ENCODE data around the gene TUBA3C. TPM values are rescaled to one million over a fixed set of nuclear protein-coding genes. Genes with fewer than 3 reads are reported as not detected.
A peak's percentile ranks its signal among the peaks of the same experiment; 100 is the strongest.
"Not testable (repeated sequence)": the region's sequence is repeated elsewhere in the genome, so short reads cannot be mapped to it uniquely, and the experiment has no call there.

TUBA3C gene
- total RNA-seq, 1 donor from 2014 or later, result not detected

DNA sequence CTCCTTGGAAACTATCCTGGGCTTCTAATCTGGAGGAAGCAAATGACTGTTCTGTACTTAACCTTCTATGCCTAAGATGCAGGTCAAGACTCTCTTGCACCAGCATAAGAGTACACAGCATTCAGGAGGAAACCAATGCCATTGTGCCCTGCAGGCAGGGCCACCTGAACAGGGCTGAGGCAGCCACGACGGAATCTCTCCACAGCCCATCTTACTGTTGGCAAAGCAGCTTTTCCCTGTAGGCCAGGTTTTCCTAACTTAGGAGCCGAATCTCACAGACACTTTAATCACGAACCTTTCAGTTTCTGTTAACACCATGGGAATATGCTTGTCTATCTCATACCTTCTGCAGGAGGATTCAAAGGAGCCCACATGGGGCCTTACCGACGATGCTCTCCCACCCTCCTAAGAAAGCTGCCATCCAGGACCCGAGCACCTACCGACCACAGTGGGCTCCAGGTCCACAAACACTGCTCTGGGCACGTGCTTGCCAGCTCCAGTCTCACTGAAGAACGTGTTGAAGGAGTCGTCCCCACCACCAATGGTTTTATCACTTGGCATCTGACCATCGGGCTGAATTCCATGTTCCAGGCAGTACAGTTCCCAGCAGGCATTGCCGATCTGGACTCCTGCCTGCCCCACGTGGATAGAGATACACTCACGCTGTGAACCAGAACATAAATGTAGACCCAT is 2.6 kb downstream of the TUBA3C start:
- Mint-ChIP-seq H3K4me3 (no peak overlapping the region), H3K9me3 (peaks cover 38% of the 10 kb centered on the region), H3K27ac (no peak overlapping the region), H3K27me3 (ENCODE audit: low read depth) (no peaks in the 10 kb centered on the region), H3K36me3 (peaks cover 6% of the 10 kb centered on the region), H3K4me1 (no peaks in the 10 kb centered on the region)
- peak in 1 of 2 experiments; percentile 10 for DNase-seq (ENCODE audit: low spot score in 2 of 2, unreplicated experiment in 2 of 2)
- TF ChIP-seq, protein P1, sequence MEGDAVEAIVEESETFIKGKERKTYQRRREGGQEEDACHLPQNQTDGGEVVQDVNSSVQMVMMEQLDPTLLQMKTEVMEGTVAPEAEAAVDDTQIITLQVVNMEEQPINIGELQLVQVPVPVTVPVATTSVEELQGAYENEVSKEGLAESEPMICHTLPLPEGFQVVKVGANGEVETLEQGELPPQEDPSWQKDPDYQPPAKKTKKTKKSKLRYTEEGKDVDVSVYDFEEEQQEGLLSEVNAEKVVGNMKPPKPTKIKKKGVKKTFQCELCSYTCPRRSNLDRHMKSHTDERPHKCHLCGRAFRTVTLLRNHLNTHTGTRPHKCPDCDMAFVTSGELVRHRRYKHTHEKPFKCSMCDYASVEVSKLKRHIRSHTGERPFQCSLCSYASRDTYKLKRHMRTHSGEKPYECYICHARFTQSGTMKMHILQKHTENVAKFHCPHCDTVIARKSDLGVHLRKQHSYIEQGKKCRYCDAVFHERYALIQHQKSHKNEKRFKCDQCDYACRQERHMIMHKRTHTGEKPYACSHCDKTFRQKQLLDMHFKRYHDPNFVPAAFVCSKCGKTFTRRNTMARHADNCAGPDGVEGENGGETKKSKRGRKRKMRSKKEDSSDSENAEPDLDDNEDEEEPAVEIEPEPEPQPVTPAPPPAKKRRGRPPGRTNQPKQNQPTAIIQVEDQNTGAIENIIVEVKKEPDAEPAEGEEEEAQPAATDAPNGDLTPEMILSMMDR (IDR thresholded peaks at IDR 0.05; ENCODE audit: unreplicated experiment), result no peak

DNA sequence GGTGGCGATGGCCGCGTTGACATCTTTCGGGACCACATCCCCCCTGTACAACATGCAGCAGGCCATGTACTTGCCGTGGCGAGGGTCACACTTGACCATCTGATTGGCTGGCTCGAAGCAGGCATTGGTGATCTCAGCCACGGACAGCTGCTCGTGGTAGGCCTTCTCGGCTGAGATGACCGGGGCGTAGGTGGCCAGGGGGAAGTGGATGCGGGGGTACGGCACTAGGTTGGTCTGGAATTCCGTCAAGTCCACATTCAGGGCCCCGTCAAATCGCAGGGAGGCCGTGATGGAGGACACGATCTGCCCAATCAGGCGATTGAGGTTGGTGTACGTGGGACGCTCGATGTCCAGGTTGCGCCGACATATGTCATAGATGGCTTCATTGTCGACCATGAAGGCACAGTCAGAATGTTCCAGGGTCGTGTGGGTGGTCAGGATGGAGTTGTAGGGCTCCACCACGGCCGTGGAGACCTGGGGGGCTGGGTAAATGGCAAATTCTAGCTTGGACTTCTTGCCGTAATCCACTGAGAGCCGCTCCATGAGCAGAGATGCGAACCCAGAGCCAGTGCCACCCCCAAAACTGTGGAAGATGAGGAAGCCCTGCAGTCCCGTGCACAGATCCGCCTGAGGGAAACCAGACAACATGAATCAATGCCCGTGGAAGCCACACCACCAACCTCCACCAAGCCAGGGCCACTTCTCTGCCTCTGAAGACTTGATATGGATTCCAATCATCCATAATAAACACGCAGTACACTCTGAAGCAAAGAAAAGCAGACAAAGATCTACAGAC is 4.4 kb downstream of the TUBA3C start:
- not testable (repeated sequence) for H3K4me1 Mint-ChIP-seq; H3K27ac Mint-ChIP-seq; H3K4me3 Mint-ChIP-seq; H3K36me3 Mint-ChIP-seq; DNase-seq (ENCODE audit: low spot score in 2 of 2, unreplicated experiment in 2 of 2); H3K27me3 Mint-ChIP-seq (ENCODE audit: low read depth)
- H3K9me3 Mint-ChIP-seq, result peaks cover 44% of the 10 kb centered on the region

DNA sequence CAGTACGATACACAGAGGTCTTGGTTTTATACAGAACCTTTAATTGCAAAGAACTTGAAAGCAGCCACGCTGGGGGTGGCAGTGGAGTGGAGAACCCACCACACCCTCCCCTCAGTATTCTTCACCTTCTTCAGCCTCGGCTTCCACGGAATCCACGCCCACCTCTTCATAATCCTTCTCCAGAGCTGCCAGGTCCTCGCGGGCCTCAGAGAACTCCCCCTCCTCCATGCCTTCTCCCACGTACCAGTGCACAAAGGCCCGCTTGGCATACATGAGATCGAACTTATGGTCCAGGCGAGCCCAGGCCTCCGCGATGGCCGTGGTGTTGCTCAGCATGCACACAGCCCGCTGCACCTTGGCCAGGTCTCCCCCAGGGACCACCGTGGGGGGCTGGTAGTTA is 7.9 kb downstream of the TUBA3C start:
- Mint-ChIP-seq H3K4me1 (no peaks in the 10 kb centered on the region), H3K9me3 (peaks cover 46% of the 10 kb centered on the region), H3K4me3 (no peak overlapping the region), H3K27me3 (ENCODE audit: low read depth) (no peaks in the 10 kb centered on the region), H3K27ac (no peak overlapping the region), H3K36me3 (peaks cover 6% of the 10 kb centered on the region)
- TF ChIP-seq, protein P1 (IDR thresholded peaks at IDR 0.05; ENCODE audit: unreplicated experiment), result no peak
- no peak for DNase-seq (ENCODE audit: low spot score in 2 of 2, unreplicated experiment in 2 of 2)

DNA sequence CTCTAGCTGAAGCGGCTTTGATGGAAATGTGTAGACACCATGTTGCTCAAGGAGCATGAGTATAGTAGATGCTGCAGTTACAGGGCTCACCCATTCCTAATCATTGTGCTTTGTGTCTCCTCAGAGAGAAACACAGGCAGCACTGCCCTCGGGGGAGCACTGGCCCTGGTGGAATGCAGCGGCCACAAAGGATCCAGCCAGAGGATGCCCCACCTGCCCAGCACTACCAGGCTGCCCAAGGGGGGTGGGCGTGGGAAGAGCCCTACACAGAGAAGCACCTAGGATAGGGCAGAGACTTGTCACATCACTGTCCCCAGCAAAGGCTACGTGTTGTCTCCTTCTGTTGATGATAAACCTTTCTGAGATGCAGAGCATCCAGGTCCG is 9.0 kb downstream of the TUBA3C start:
- no peaks in the 10 kb centered on the region for H3K27me3 Mint-ChIP-seq (ENCODE audit: low read depth)
- TF ChIP-seq, protein P1 (IDR thresholded peaks at IDR 0.05; ENCODE audit: unreplicated experiment), result no peak
- peaks cover 39% of the 10 kb centered on the region for H3K9me3 Mint-ChIP-seq
- H3K27ac Mint-ChIP-seq, result no peak overlapping the region
- no peak for DNase-seq (ENCODE audit: low spot score in 2 of 2, unreplicated experiment in 2 of 2)
- H3K4me1 Mint-ChIP-seq, result no peaks in the 10 kb centered on the region
- peaks cover 3% of the 10 kb centered on the region for H3K36me3 Mint-ChIP-seq
- no peak overlapping the region for H3K4me3 Mint-ChIP-seq

DNA sequence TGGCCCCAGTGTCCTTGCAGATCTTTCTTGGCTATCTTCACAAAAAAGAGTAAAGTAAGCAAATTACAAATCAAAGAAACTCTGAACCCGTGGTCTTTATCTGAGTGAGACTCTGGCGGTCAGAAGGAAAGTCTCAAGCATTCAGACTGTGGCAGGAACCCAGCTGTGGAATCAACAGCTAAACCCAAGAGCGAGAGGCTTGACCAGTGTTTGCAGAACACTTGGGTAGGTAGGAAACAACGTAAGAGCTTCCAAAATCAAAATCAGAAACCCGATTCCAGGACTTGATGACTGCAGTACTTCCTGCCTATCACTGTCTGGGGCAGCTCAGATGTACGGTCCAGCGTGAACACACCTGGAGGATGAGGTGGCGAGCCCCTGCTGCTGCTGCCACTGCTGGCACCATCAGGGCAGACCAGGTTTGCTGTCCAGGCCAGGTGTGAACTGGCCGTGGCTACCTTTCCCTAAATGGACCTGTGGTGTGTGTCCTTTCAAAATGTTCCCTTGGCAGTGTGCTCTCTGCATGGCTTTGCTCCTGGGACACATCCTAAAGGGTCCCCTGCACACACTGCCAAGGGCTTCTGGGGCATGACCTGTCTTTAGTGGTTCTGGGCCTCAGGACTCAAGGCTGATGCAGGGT is 9.5 kb downstream of the TUBA3C start:
- no peak for DNase-seq (ENCODE audit: low spot score in 2 of 2, unreplicated experiment in 2 of 2)
- H3K27me3 Mint-ChIP-seq (ENCODE audit: low read depth), result no peaks in the 10 kb centered on the region

More for the DNA sequence above, 9.5 kb downstream of the TUBA3C start:
- peaks cover 41% of the 10 kb centered on the region for H3K9me3 Mint-ChIP-seq
- no peak overlapping the region for H3K4me3 Mint-ChIP-seq
- TF ChIP-seq, protein P1 (IDR thresholded peaks at IDR 0.05; ENCODE audit: unreplicated experiment), result no peak
- H3K27ac Mint-ChIP-seq, result no peak overlapping the region
- peaks cover 3% of the 10 kb centered on the region for H3K36me3 Mint-ChIP-seq
- H3K4me1 Mint-ChIP-seq, result no peaks in the 10 kb centered on the region

Measured in mesothelial cell of epicardium (in vitro differentiated cells).